SH-SY5Y (cell line): Measurements from ENCODE around the gene CD47.

Experiments
- GATA2 ChIP-seq: IDR thresholded peaks from 2 replicates; pipeline ENCODE4 v1.6.1; 2011; ENCODE audit warnings: mild to moderate bottlenecking, low read depth, low read length
- GATA3 ChIP-seq: IDR thresholded peaks from 2 replicates; pipeline ENCODE4 v1.6.1; 2011; ENCODE audit warnings: low read depth, mild to moderate bottlenecking, low read length, moderate library complexity

- no peak for TF ChIP-seq GATA2
- TF ChIP-seq GATA3, result no peak
Observed at GRCh38 chr3:108098003-108098370, 7.2 kb upstream of the CD47 start.
